ENCODE measurements around the gene SAMD10. TPM values are rescaled to one million over a fixed set of nuclear protein-coding genes. Genes with fewer than 3 reads are reported as not detected.

SAMD10 gene
- total RNA-seq, result 10 to 100 TPM; 20.5 to 20.7 TPM

GRCh38 chr20:63979557-63980316, at the start of gene SAMD10:
TSS of gene SAMD10 (minus strand) at chr20:63979642. CDS start at chr20:63979467, 175 bp downstream.

GRCh38 chr20:63980806-63981728, 1.6 kb upstream of the SAMD10 start, which contains the start of gene PRPF6:
TSS of gene PRPF6 (plus strand) at chr20:63981132. CDS start at chr20:63981246, 114 bp downstream.

GRCh38 chr20:63969838-63970713, 9.4 kb downstream of the SAMD10 start, which contains the start of gene ZNF512B:
TSS of gene ZNF512B (minus strand) at chr20:63969930. CDS start at chr20:63967950, 1,980 bp downstream.

GRCh38 chr20:63955827-63956663, 23.4 kb downstream of the SAMD10 start, which contains the start of gene UCKL1:
TSS of gene UCKL1 (minus strand) at chr20:63956416. CDS start at chr20:63956372, 44 bp downstream.

Small RNAs within 50 kb of the gene (microRNA-seq; reads per million reads assigned to microRNA genes)
- not detected for gene MIR1914 (ENCODE audit: borderline microRNAs expressed, borderline replicate concordance)
- 0.63 reads per million for gene MIR647 (ENCODE audit: borderline microRNAs expressed, borderline replicate concordance)

Other genes with a start within 250 kb of the SAMD10 start
- gene LIME1, start 243.0 kb downstream of the SAMD10 start, total RNA-seq, result 100 to 1,000 TPM; 290 to 295 TPM
- gene SLC2A4RG, start 239.9 kb downstream of the SAMD10 start, total RNA-seq, result 100 to 1,000 TPM in 1 of 2 experiments, 10 to 100 TPM in 1; 98.4 to 104 TPM
- gene ZBTB46, start 148.4 kb downstream of the SAMD10 start, total RNA-seq, result under 1 TPM; 0.05 to 0.10 TPM
- gene ABHD16B, start 118.1 kb downstream of the SAMD10 start, total RNA-seq, result under 1 TPM in 1 of 2 experiments, not detected in 1; 0.13 TPM
- 10 to 100 TPM; 42.7 to 44.8 TPM for gene TPD52L2, start 114.4 kb downstream of the SAMD10 start, total RNA-seq
- 10 to 100 TPM; 48.1 to 51.1 TPM for gene DNAJC5, start 84.5 kb downstream of the SAMD10 start, total RNA-seq
- 10 to 100 TPM; 37.3 to 40.1 TPM for gene UCKL1, start 23.2 kb downstream of the SAMD10 start, total RNA-seq
- 10 to 100 TPM; 23.4 to 24.6 TPM for gene ZNF512B, start 9.7 kb downstream of the SAMD10 start, total RNA-seq
- gene PRPF6, start 1.5 kb upstream of the SAMD10 start, total RNA-seq, result 10 to 100 TPM; 71.1 to 71.3 TPM
- 1 to 10 TPM; 2.7 to 3.6 TPM for gene C20orf204, start 56.5 kb upstream of the SAMD10 start, total RNA-seq
- under 1 TPM; 0.28 to 0.31 TPM for gene SOX18, start 70.0 kb upstream of the SAMD10 start, total RNA-seq
- gene TCEA2, start 83.6 kb upstream of the SAMD10 start, total RNA-seq, result 10 to 100 TPM; 65.0 to 69.1 TPM
- gene RGS19, start 99.9 kb upstream of the SAMD10 start, total RNA-seq, result 100 to 1,000 TPM; 117 to 124 TPM
- 1 to 10 TPM; 1.8 to 1.9 TPM for gene OPRL1, start 100.4 kb upstream of the SAMD10 start, total RNA-seq
- gene LKAAEAR1, start 104.8 kb upstream of the SAMD10 start, total RNA-seq, result under 1 TPM; 0.31 to 0.45 TPM
- not detected for gene NPBWR2, start 127.9 kb upstream of the SAMD10 start, total RNA-seq
- not detected for gene MYT1, start 184.8 kb upstream of the SAMD10 start, total RNA-seq